A549 (cell line): ENCODE data around the gene AUH. TPM values are rescaled to one million over a fixed set of nuclear protein-coding genes. Genes with fewer than 3 reads are reported as not detected.
A peak's percentile ranks its signal among the peaks of the same experiment; 100 is the strongest.

Experiments used
- ATAC-seq, 2 experiments: fragments of 200-7000 bp in 1 of 2; fragments of >200 bp in 1 of 2; cut with Nextera tagmentation in 1 of 2; cut with Tn5 transposase in 1 of 2; 3 replicates each; pipeline versions ENCODE4 v1.8.0 to v1.9.1; 2018 to 2020; ENCODE audit warnings: mild to moderate bottlenecking in 1 of 2, moderate library complexity in 1 of 2
- CTCF ChIA-PET: fragments of 300-600 bp; sonication (Branson Sonifier 250); formaldehyde crosslinking; extraction: SDS; loops from one replicate; lab custom pipeline; 2021; ENCODE audit warnings: antibody characterized with exemption, inconsistent platforms; lab: Yijun Ruan, JAX
- POLR2A ChIA-PET: fragments of 350-600 bp; formaldehyde crosslinking; extraction: SDS; loops from one replicate; lab custom pipeline; 2021; ENCODE audit warnings: antibody characterized with exemption, inconsistent platforms; lab: Yijun Ruan, JAX
- DNase-seq, 2 experiments: peaks; one replicate each; pipeline versions ENCODE4 v3.0.0 to v3.0.0-alpha.2; 2011 to 2016; ENCODE audit warnings: low read depth in 1 of 2, low spot score in 1 of 2
- FAIRE-seq: peaks from 2 replicates; lab custom pipeline; 2011; peaks lifted over from hg19 to GRCh38; lab: Jason Lieb, UNC
- H3K27ac ChIP-seq, 2 experiments: fragments of >200 bp; sonication (Bioruptor Twin); formaldehyde crosslinking; 3 replicates each; pipeline ENCODE4 v1.5.1; 2016 to 2017
- H3K4me1 ChIP-seq: fragments of >200 bp; sonication (Bioruptor Twin); formaldehyde crosslinking; 3 replicates; pipeline ENCODE4 v1.6.1; 2016
- H3K4me2 ChIP-seq: fragments of >200 bp; sonication (Bioruptor Twin); formaldehyde crosslinking; 3 replicates; pipeline ENCODE4 v1.6.1; 2016
- H3K4me3 ChIP-seq: fragments of >200 bp; sonication (Bioruptor Twin); formaldehyde crosslinking; 3 replicates; pipeline ENCODE4 v1.5.1; 2016
- H3K9me3 ChIP-seq: fragments of >200 bp; sonication (Bioruptor Twin); formaldehyde crosslinking; 3 replicates; pipeline ENCODE4 v1.6.1; 2016
- CBX2 ChIP-seq: fragments of 200-600 bp; sonication (generic); IDR thresholded peaks from 2 replicates; pipeline ENCODE4 v1.6.1; 2016; ENCODE audit warnings: low read depth, mild to moderate bottlenecking, borderline replicate concordance
- CEBPB ChIP-seq, 2 experiments: fragments of >200 bp in 1 of 2; sonication (Bioruptor Twin) in 1 of 2; formaldehyde crosslinking in 1 of 2; IDR thresholded peaks; 2 replicates each; pipeline ENCODE4 v1.6.1; 2012 to 2016
- CHD2 ChIP-seq: fragments of 150-350 bp; IDR thresholded peaks from 2 replicates; pipeline ENCODE4 v1.6.1; 2014; ENCODE audit warnings: low read length; ENCODE audit not compliant: partially characterized antibody
- ESRRA ChIP-seq: fragments of 150-350 bp; IDR thresholded peaks from 2 replicates; pipeline ENCODE4 v1.6.1; 2014; ENCODE audit warnings: mild to moderate bottlenecking, low read length, borderline replicate concordance
- FOSL2 ChIP-seq, 2 experiments: fragments of 450-650 bp in 1 of 2; fragments of >200 bp in 1 of 2; sonication (Bioruptor Twin) in 1 of 2; formaldehyde crosslinking; IDR thresholded peaks; 2 replicates each; pipeline versions ENCODE4 v1.5.0 to v1.6.1; 2016 to 2020; ENCODE audit warnings: mild to moderate bottlenecking in 1 of 2, moderate library complexity in 1 of 2
- HOXA7 ChIP-seq: fragments of 250-450 bp; sonication (Bioruptor Pico); IDR thresholded peaks from 2 replicates; pipeline ENCODE4 v1.5.0; 2020; ENCODE audit warnings: mild to moderate bottlenecking, moderate library complexity
- HOXB5 ChIP-seq: fragments of 250-450 bp; sonication (Bioruptor Pico); IDR thresholded peaks from 2 replicates; pipeline ENCODE4 v1.5.0; 2020; ENCODE audit warnings: mild to moderate bottlenecking, moderate library complexity
- JUNB ChIP-seq: fragments of >200 bp; sonication (Bioruptor Twin); formaldehyde crosslinking; IDR thresholded peaks from 2 replicates; pipeline ENCODE4 v1.6.1; 2016
- MAFK ChIP-seq: fragments of 450-650 bp; IDR thresholded peaks from 2 replicates; pipeline ENCODE4 v1.6.1; 2014; ENCODE audit not compliant: partially characterized antibody
- MAZ ChIP-seq: fragments of 150-350 bp; IDR thresholded peaks from 2 replicates; pipeline ENCODE4 v1.6.1; 2014; ENCODE audit warnings: antibody characterized with exemption, low read depth, low read length, borderline replicate concordance
- MYC ChIP-seq: IDR thresholded peaks from 2 replicates; pipeline ENCODE4 v1.6.1; 2012; ENCODE audit warnings: mild to moderate bottlenecking, inconsistent platforms, low read length, improper control_type of control experiment, borderline replicate concordance
- NPAS2 ChIP-seq: fragments of 250-450 bp; sonication (Bioruptor Pico); IDR thresholded peaks from 2 replicates; pipeline ENCODE4 v1.8.0; 2022; ENCODE audit warnings: mild to moderate bottlenecking, moderate library complexity, borderline replicate concordance
- WGBS: methylation state at CpG from one replicate; pipeline ENCODE4 v1.1.6; 2017; ENCODE audit errors: missing lambda C conversion rate; 5-methylcytosine and 5-hydroxymethylcytosine counted together
- polyA plus RNA-seq, 4 experiments: library from polyadenylated mRNA; depleted of rRNA in 3 of 4; stranded (reverse); fragments of >200 nt; fragmentation: RNase III in 1 of 4; extraction: RNeasy Plus Mini Kit Qiagen cat#74134 plus additional on column Dnase treatment in 1 of 4; gene quantifications; 2 replicates in 3 of 4; 3 replicates in 1 of 4; pipeline ENCODE4 v1.2.3, GENCODE V29; 2011 to 2017
- TF ChIP-seq, protein P1 (sequence below): fragments of >200 bp; sonication (Bioruptor Twin); formaldehyde crosslinking; IDR thresholded peaks from 2 replicates; pipeline ENCODE4 v1.6.1; 2016
- TF ChIP-seq, protein P2 (sequence below): fragments of 200-600 bp; sonication (generic); IDR thresholded peaks from 2 replicates; pipeline ENCODE4 v1.6.1; 2016; ENCODE audit warnings: antibody characterized with exemption, mild to moderate bottlenecking, moderate library complexity
- TF ChIP-seq, protein P3 (sequence below): fragments of >200 bp; sonication (Bioruptor Twin); formaldehyde crosslinking; IDR thresholded peaks from 3 replicates; pipeline ENCODE4 v1.5.1; 2016
- TF ChIP-seq, protein P4 (sequence below): fragments of 150-350 bp; IDR thresholded peaks from 2 replicates; pipeline ENCODE4 v1.6.1; 2014; ENCODE audit warnings: low read depth, mild to moderate bottlenecking, low read length
- TF ChIP-seq, protein P5 (sequence below): fragments of >200 bp; sonication (Bioruptor Twin); formaldehyde crosslinking; IDR thresholded peaks from 3 replicates; pipeline ENCODE4 v1.6.1; 2016

The AUH gene
- polyA plus RNA-seq, 2 of the 4 experiments (the other 2 are of a cell fraction), result 11.1 to 15.9 TPM

DNA sequence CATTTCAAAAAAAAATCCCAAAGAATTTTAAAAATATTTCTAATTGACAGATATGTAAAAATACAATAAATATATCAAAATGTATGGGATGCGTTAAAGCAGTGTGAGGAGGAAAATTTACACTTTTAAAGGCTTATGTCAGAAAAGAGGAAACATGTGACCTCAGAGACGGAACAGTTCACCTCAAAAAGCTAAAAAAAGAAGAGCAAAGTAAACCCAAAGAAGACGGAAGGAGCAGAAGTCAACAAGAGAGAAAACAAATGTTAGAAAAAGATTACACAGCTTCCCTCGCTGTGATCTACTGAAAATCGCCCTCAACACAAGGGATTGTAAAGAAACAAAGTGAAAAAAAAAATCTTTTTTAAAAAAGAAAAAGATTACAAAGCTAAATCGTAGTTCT lies 186.9 kb downstream of the AUH start:
- H3K27ac ChIP-seq, result no peak overlapping the region
- H3K9me3 ChIP-seq, result peaks cover 11% of the 10 kb centered on the region; the same call in 2 of the 3 replicates
- ChIA-PET CTCF (interaction anchor here (1.2 kb wide), 1 partner anchor 9 kb away, joined by 4 read pairs; no protein-coding TSS in a partner anchor), POLR2A (no interaction called here)
- FAIRE-seq, result no peak
- ATAC-seq, result no peak
- no peak for DNase-seq
- TF ChIP-seq HOXB5 (CRISPR knock-in tag) (no peak), CHD2 (no peak), MAFK (no peak), ESRRA (no peak), FOSL2 (IDR thresholded peaks at IDR 0.05) (no peak), FOSL2 (CRISPR knock-in tag; IDR thresholded peaks at IDR 0.05) (no peak), NPAS2 (no peak), MAZ (no peak), MYC (no peak), JUNB (no peak)
- TF ChIP-seq, protein P1, sequence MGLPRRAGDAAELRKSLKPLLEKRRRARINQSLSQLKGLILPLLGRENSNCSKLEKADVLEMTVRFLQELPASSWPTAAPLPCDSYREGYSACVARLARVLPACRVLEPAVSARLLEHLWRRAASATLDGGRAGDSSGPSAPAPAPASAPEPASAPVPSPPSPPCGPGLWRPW, result no peak
- TF ChIP-seq, protein P2, sequence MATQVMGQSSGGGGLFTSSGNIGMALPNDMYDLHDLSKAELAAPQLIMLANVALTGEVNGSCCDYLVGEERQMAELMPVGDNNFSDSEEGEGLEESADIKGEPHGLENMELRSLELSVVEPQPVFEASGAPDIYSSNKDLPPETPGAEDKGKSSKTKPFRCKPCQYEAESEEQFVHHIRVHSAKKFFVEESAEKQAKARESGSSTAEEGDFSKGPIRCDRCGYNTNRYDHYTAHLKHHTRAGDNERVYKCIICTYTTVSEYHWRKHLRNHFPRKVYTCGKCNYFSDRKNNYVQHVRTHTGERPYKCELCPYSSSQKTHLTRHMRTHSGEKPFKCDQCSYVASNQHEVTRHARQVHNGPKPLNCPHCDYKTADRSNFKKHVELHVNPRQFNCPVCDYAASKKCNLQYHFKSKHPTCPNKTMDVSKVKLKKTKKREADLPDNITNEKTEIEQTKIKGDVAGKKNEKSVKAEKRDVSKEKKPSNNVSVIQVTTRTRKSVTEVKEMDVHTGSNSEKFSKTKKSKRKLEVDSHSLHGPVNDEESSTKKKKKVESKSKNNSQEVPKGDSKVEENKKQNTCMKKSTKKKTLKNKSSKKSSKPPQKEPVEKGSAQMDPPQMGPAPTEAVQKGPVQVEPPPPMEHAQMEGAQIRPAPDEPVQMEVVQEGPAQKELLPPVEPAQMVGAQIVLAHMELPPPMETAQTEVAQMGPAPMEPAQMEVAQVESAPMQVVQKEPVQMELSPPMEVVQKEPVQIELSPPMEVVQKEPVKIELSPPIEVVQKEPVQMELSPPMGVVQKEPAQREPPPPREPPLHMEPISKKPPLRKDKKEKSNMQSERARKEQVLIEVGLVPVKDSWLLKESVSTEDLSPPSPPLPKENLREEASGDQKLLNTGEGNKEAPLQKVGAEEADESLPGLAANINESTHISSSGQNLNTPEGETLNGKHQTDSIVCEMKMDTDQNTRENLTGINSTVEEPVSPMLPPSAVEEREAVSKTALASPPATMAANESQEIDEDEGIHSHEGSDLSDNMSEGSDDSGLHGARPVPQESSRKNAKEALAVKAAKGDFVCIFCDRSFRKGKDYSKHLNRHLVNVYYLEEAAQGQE, result no peak
- TF ChIP-seq, protein P3, sequence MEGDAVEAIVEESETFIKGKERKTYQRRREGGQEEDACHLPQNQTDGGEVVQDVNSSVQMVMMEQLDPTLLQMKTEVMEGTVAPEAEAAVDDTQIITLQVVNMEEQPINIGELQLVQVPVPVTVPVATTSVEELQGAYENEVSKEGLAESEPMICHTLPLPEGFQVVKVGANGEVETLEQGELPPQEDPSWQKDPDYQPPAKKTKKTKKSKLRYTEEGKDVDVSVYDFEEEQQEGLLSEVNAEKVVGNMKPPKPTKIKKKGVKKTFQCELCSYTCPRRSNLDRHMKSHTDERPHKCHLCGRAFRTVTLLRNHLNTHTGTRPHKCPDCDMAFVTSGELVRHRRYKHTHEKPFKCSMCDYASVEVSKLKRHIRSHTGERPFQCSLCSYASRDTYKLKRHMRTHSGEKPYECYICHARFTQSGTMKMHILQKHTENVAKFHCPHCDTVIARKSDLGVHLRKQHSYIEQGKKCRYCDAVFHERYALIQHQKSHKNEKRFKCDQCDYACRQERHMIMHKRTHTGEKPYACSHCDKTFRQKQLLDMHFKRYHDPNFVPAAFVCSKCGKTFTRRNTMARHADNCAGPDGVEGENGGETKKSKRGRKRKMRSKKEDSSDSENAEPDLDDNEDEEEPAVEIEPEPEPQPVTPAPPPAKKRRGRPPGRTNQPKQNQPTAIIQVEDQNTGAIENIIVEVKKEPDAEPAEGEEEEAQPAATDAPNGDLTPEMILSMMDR, result no peak
- TF ChIP-seq, protein P4, sequence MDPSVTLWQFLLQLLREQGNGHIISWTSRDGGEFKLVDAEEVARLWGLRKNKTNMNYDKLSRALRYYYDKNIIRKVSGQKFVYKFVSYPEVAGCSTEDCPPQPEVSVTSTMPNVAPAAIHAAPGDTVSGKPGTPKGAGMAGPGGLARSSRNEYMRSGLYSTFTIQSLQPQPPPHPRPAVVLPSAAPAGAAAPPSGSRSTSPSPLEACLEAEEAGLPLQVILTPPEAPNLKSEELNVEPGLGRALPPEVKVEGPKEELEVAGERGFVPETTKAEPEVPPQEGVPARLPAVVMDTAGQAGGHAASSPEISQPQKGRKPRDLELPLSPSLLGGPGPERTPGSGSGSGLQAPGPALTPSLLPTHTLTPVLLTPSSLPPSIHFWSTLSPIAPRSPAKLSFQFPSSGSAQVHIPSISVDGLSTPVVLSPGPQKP, result no peak
- 60% methylated on average over 6 of the region's 6 CpGs for WGBS
- H3K4me2 ChIP-seq, result no peak overlapping the region
- no peak overlapping the region for H3K4me3 ChIP-seq
- no peaks in the 10 kb centered on the region for H3K4me1 ChIP-seq

DNA sequence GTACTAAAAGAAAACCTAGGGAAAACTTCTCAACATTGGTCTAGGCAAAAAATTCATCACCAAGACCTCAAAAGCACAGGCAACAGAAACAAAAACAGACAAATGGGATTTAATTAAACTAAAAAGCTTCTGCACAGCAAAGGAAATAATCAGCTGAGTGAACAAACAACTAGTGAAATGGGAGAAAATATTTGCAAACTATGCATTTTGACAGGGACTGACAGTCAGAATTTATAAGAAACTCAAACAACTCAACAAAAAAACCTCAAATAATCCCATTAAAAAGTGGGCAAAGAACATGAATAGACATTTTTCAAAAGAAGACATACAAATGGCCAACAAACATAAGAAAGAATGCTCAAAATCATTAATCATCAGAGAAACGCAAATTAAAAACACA lies 189.4 kb downstream of the AUH start:
- POLR2A ChIA-PET, result no interaction called here
- Histone ChIP-seq H3K4me3 (no peak overlapping the region), H3K4me2 (no peak overlapping the region), H3K9me3 (peaks cover 11% of the 10 kb centered on the region; the same call in 2 of the 3 replicates), H3K4me1 (no peaks in the 10 kb centered on the region), H3K27ac (no peak overlapping the region)
- WGBS, result 89% methylated on average over 1 of the region's 1 CpG
- CTCF ChIA-PET, result no interaction called here
- TF ChIP-seq MAFK (peak; percentile 54), HOXA7 (CRISPR knock-in tag) (no peak)
- DNase-seq (no peak), ATAC-seq (no peak), FAIRE-seq (no peak)

DNA sequence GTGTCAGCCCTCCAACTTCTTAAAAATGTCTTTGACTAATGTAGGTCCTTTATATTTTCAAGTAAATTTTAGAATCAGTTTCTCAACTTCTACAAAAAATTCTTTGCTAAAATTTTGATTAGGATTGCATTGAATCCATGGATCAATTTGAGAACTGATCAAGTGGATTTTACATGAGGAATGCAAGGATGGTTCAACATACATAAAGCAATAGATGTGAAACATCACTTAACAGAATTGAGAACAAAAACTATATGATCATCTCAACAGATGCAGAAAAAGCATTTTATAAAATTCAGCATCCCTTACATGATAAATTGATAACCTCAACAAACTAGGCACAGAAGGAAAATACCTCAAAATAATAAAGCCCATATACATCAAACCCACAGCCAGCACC lies 190.8 kb downstream of the AUH start:
- Histone ChIP-seq H3K4me3 (no peak overlapping the region), H3K9me3 (peaks cover 11% of the 10 kb centered on the region; the same call in 2 of the 3 replicates), H3K4me1 (0 out of 3 replicates have a peak, but pooled peaks cover 3% of the 10 kb centered on the region), H3K4me2 (no peak overlapping the region), H3K27ac (no peak overlapping the region)
- FAIRE-seq (peak; percentile 70), ATAC-seq (no peak), DNase-seq (no peak)
- TF ChIP-seq CEBPB (IDR thresholded peaks at IDR 0.05), result no peak
- TF ChIP-seq, protein P5, sequence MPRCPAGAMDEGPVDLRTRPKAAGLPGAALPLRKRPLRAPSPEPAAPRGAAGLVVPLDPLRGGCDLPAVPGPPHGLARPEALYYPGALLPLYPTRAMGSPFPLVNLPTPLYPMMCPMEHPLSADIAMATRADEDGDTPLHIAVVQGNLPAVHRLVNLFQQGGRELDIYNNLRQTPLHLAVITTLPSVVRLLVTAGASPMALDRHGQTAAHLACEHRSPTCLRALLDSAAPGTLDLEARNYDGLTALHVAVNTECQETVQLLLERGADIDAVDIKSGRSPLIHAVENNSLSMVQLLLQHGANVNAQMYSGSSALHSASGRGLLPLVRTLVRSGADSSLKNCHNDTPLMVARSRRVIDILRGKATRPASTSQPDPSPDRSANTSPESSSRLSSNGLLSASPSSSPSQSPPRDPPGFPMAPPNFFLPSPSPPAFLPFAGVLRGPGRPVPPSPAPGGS, result no peak
- no peak for TF ChIP-seq CBX2
- TF ChIP-seq CHD2, result no peak
- ChIA-PET POLR2A (no interaction called here), CTCF (no interaction called here)
